GM12874 (cell line): ENCODE data around the gene DNAJC6.

Experiments used
- CTCF ChIP-seq: IDR thresholded peaks from 2 replicates; pipeline ENCODE4 v1.5.1; 2011; ENCODE audit warnings: low read depth, mild to moderate bottlenecking, control low read depth, low read length, moderate library complexity; ENCODE audit not compliant: insufficient read depth

Gene DNAJC6

GRCh38 chr1:65434760-65435159 lies 125.4 kb downstream of the DNAJC6 start:
- no peak for TF ChIP-seq CTCF

GRCh38 chr1:65435987-65436386 lies 126.6 kb downstream of the DNAJC6 start:
- TF ChIP-seq CTCF, result no peak

- no peak for TF ChIP-seq CTCF
These were observed 128.3 kb downstream of the DNAJC6 start for GRCh38 chr1:65437616-65438015.

- no peak for TF ChIP-seq CTCF
These were observed 131.1 kb downstream of the DNAJC6 start for GRCh38 chr1:65440322-65440900.

GRCh38 chr1:65440915-65441314 lies 131.6 kb downstream of the DNAJC6 start:
- no peak for TF ChIP-seq CTCF

GRCh38 chr1:65441464-65441863 lies 132.1 kb downstream of the DNAJC6 start:
- no peak for TF ChIP-seq CTCF

GRCh38 chr1:65442442-65442841 lies 133.1 kb downstream of the DNAJC6 start:
- no peak for TF ChIP-seq CTCF
